Keratinocyte (primary cell): ENCODE data around the gene CXADR.

ENCODE experiments used
- EZH2 ChIP-seq: IDR thresholded peaks from one replicate; pipeline ENCODE4 v1.6.1; 2012; ENCODE audit warnings: inconsistent platforms, mild to moderate bottlenecking, low read length, moderate library complexity
- TF ChIP-seq, protein P1 (sequence below), 3 experiments: IDR thresholded peaks in 1 of 3; conservative IDR thresholded peaks in 1 of 3; optimal IDR thresholded peaks in 1 of 3; 2 replicates in 2 of 3; 3 replicates in 1 of 3; pipeline versions ENCODE3 to v1.5.1; 2011; ENCODE audit warnings: low read length in 3 of 3, mild to moderate bottlenecking in 3 of 3, moderate library complexity in 2 of 3, control low read depth in 1 of 3, inconsistent platforms in 1 of 3; ENCODE audit not compliant: insufficient read depth in 2 of 3; ENCODE audit errors: extremely low read depth in 1 of 3

GRCh38 chr21:17636711-17637110 is 123.9 kb downstream of the CXADR start:
- TF ChIP-seq, protein P1, sequence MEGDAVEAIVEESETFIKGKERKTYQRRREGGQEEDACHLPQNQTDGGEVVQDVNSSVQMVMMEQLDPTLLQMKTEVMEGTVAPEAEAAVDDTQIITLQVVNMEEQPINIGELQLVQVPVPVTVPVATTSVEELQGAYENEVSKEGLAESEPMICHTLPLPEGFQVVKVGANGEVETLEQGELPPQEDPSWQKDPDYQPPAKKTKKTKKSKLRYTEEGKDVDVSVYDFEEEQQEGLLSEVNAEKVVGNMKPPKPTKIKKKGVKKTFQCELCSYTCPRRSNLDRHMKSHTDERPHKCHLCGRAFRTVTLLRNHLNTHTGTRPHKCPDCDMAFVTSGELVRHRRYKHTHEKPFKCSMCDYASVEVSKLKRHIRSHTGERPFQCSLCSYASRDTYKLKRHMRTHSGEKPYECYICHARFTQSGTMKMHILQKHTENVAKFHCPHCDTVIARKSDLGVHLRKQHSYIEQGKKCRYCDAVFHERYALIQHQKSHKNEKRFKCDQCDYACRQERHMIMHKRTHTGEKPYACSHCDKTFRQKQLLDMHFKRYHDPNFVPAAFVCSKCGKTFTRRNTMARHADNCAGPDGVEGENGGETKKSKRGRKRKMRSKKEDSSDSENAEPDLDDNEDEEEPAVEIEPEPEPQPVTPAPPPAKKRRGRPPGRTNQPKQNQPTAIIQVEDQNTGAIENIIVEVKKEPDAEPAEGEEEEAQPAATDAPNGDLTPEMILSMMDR (optimal IDR thresholded peaks at IDR 0.05 in 1 of 3, IDR thresholded peaks at IDR 0.05 in 1 of 3, conservative IDR thresholded peaks at IDR 0.05 in 1 of 3; ENCODE audit: extremely low read depth in 1 of 3, insufficient read depth in 2 of 3, low read length in 3 of 3) = no peak
- no peak for TF ChIP-seq EZH2
